AG09319 (cell line): ENCODE data around the gene ITGB3.
"Not testable (repeated sequence)": the region's sequence is repeated elsewhere in the genome, so short reads cannot be mapped to it uniquely, and the experiment has no call there.

ENCODE experiments used
- DNase-seq: peaks from one replicate; pipeline ENCODE4 v3.0.0-alpha.2; 2010; ENCODE audit warnings: low read depth; ENCODE audit errors: extremely low read depth
- CTCF ChIP-seq: IDR thresholded peaks from 2 replicates; pipeline ENCODE4 v1.5.1; 2011; ENCODE audit warnings: low read depth, mild to moderate bottlenecking, inconsistent platforms, low read length, moderate library complexity

The ITGB3 gene

DNA sequence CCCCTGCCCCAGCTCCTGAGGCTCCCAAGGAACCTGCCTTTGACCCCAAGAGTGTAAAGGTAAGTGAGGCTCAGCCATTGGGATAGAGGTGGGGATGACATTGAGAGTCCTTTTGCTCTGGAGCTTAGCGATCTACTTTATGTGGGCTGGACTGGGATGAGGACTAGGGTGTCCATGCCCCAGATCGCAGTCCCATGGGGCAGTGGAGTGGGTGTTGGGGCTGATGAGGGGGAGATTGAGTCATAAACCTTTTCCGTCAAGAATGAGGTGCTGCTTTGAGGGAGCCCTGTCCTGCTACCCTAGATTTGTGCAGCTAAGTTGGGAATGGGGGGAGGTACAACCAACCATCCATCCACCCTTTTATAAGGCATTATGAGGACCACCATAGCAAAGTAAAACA lies 44.1 kb upstream of the ITGB3 start:
- DNase-seq = no peak
- TF ChIP-seq CTCF = no peak

DNA sequence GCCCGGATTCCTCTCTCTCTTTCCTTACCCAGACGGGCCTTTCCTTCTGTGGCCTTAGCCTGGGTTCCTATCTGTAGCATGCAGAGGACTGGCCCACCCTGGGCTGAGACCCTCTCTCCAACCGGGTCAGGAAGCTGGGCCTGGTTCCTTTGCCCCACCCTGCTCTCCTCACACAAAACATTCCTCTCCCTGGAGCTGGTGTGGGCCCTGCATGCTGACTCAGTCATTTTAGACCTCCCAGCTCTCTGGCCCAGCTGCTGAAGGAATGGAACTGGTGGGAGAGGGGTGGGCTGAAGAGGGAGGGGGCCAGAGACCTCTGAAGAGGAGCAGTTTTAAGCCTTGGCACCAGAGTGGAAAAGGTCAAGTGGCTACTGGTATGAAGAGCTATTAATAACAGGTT lies 43.5 kb upstream of the ITGB3 start:
- no peak for TF ChIP-seq CTCF
- DNase-seq = no peak

GRCh38 chr17:47210779-47211178 lies 42.8 kb upstream of the ITGB3 start:
- no peak for TF ChIP-seq CTCF
- no peak for DNase-seq

DNA sequence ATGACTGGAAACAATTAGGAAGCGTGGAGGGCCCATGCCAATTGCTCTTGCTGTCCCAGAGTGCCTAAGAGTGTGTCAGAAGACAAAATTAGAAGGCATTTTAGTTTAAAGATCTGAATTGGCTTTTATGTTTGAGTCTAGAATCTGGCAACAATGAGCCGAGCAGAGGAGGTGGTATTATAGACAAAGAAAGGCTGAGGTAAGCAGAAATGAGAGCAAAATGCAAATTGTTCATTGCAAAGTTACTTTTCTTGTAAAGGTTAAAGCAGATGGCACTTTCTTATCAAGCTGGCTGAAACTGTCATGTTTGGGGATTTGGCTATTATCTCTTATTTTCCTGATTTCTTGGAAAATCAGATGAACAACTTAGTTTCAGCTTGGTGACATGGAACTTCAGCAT lies 41.2 kb upstream of the ITGB3 start:
- TF ChIP-seq CTCF = no peak
- DNase-seq = no peak

DNA sequence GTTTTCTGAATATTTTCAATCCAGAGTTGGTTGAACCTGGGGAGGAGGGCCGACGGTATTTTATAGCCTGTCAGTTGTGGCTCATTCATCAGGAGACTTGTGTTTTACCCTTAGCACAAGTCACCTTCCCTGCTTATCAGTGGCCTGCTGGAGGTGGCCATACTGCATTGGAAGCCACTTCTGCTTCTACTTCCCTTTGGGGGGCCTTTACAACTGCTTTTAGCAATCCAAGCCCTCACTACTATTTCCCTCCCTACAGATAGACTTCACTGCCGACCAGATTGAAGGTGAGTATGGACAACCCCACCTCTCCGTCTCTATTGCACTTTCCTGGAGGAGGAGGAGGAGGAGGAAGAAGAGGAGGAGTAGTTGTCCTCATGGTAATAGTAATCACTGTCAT lies 40.1 kb upstream of the ITGB3 start:
- DNase-seq = no peak

GRCh38 chr17:47214931-47215330 lies 38.7 kb upstream of the ITGB3 start:
- DNase-seq = no peak
- TF ChIP-seq CTCF = no peak

More for the DNA sequence above, 40.1 kb upstream of the ITGB3 start:
- TF ChIP-seq CTCF = no peak

GRCh38 chr17:47216821-47217220 lies 36.8 kb upstream of the ITGB3 start:
- not testable (repeated sequence) for DNase-seq

DNA sequence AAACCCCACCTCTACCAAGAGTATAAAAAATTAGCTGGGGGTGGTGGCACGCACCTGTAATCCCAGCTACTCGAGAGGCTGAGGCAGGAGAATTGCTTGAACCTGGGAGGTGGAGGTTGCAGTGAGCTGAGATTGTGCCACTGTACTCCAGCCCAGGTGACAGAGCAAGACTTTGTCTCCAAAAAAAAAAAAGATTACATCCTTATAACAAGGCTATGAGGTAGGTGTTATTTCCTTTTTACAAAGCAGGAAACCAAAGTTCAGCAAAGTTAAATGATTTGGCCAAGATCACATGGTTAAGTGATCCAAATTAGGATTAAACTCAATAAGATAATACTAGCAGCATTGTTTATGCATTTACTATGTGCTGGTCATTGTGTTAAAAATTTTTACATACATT lies 36.3 kb upstream of the ITGB3 start:
- DNase-seq = not testable (repeated sequence)

- no peak for DNase-seq
- no peak for TF ChIP-seq CTCF
These were observed 34.7 kb upstream of the ITGB3 start for GRCh38 chr17:47218896-47219430.
